Sigmoid colon (tissue), 4 donors: ENCODE data around the gene ADSS1.

ENCODE experiments used
- EP300 ChIP-seq, 4 donors: sonication (generic); formaldehyde crosslinking; IDR thresholded peaks; one replicate each; pipeline ENCODE4 v1.6.1; 2017; ENCODE audit warnings: antibody characterized with exemption in 4 of 4
- POLR2A ChIP-seq, 2 donors: fragments of 450-650 bp; IDR thresholded peaks; one replicate each; pipeline ENCODE4 v1.6.1; 2016; ENCODE audit warnings: antibody characterized with exemption in 2 of 2, mild to moderate bottlenecking in 2 of 2, moderate library complexity in 2 of 2
- TF ChIP-seq, protein P1 (sequence below), 4 experiments: fragments of 450-650 bp in 3 of 4; fragments of 200-600 bp in 1 of 4; IDR thresholded peaks; one replicate each; pipeline ENCODE4 v1.5.1; 2016 to 2019; ENCODE audit warnings: antibody characterized with exemption in 4 of 4, mild to moderate bottlenecking in 3 of 4, moderate library complexity in 2 of 4

DNA sequence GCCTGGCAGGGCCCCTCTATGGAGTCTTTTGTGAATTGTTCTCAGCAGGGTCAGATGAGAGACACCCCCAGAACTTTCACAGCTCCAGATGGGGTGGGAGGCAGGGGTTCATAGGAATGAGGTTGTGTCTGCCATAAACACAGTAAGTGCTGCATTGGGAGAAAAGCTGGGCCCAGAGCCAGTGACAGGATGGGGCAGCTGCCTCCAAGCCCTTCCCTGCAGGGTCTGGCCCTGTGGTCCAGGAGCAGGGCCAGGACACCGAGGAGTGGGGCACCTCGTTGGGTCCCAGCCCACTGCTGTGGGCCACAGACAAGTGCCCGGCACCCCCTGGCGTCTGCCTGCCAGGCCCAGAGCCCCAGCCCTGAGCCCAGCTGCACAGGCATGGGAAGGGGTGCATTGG is 21.4 kb upstream of the ADSS1 start:
- TF ChIP-seq, protein P1, sequence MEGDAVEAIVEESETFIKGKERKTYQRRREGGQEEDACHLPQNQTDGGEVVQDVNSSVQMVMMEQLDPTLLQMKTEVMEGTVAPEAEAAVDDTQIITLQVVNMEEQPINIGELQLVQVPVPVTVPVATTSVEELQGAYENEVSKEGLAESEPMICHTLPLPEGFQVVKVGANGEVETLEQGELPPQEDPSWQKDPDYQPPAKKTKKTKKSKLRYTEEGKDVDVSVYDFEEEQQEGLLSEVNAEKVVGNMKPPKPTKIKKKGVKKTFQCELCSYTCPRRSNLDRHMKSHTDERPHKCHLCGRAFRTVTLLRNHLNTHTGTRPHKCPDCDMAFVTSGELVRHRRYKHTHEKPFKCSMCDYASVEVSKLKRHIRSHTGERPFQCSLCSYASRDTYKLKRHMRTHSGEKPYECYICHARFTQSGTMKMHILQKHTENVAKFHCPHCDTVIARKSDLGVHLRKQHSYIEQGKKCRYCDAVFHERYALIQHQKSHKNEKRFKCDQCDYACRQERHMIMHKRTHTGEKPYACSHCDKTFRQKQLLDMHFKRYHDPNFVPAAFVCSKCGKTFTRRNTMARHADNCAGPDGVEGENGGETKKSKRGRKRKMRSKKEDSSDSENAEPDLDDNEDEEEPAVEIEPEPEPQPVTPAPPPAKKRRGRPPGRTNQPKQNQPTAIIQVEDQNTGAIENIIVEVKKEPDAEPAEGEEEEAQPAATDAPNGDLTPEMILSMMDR (IDR thresholded peaks at IDR 0.05): no peak
- no peak for TF ChIP-seq EP300 (IDR thresholded peaks at IDR 0.05)
- no peak for TF ChIP-seq POLR2A (IDR thresholded peaks at IDR 0.05)
